CD1c-positive myeloid dendritic cell (primary cell): Measurements from ENCODE around the gene PLCH1.

Experiments
- DNase-seq: peaks from one replicate; pipeline ENCODE4 v3.0.0-alpha.2; 2016; ENCODE audit errors: extremely low spot score

The PLCH1 gene

GRCh38 chr3:155481591-155481990 lies 263.3 kb downstream of the PLCH1 start:
- DNase-seq: no peak

- DNase-seq: no peak
Observed at GRCh38 chr3:155481089-155481488, 263.8 kb downstream of the PLCH1 start.

GRCh38 chr3:155465664-155466063 lies 279.2 kb downstream of the PLCH1 start:
- no peak for DNase-seq

GRCh38 chr3:155462672-155463071 lies 282.2 kb downstream of the PLCH1 start:
- DNase-seq: no peak

- no peak for DNase-seq
Observed at GRCh38 chr3:155457591-155457990, 287.3 kb downstream of the PLCH1 start.

GRCh38 chr3:155455765-155456164 lies 289.1 kb downstream of the PLCH1 start:
- no peak for DNase-seq

- DNase-seq: no peak
Observed at GRCh38 chr3:155453512-155453911, 291.4 kb downstream of the PLCH1 start.

- no peak for DNase-seq
Observed at GRCh38 chr3:155449613-155450267, 295.1 kb downstream of the PLCH1 start.

- no peak for DNase-seq
Observed at GRCh38 chr3:155448531-155448930, 296.3 kb downstream of the PLCH1 start.

GRCh38 chr3:155446366-155446765 lies 298.5 kb downstream of the PLCH1 start:
- no peak for DNase-seq

GRCh38 chr3:155444771-155445170 lies 300.1 kb downstream of the PLCH1 start:
- DNase-seq: no peak

GRCh38 chr3:155443815-155444214 lies 301.1 kb downstream of the PLCH1 start:
- DNase-seq: no peak

GRCh38 chr3:155442072-155442471 lies 302.8 kb downstream of the PLCH1 start:
- DNase-seq: no peak

- DNase-seq: no peak
Observed at GRCh38 chr3:155441506-155441905, 303.4 kb downstream of the PLCH1 start.

- DNase-seq: no peak
Observed at GRCh38 chr3:155441026-155441425, 303.8 kb downstream of the PLCH1 start.

- no peak for DNase-seq
Observed at GRCh38 chr3:155435821-155436220, 309.1 kb downstream of the PLCH1 start.

GRCh38 chr3:155431856-155432570 lies 312.9 kb downstream of the PLCH1 start:
- no peak for DNase-seq

- DNase-seq: no peak
Observed at GRCh38 chr3:155428563-155428962, 316.3 kb downstream of the PLCH1 start.

GRCh38 chr3:155426524-155427230 lies 318.2 kb downstream of the PLCH1 start:
- no peak for DNase-seq

GRCh38 chr3:155425396-155425795 lies 319.5 kb downstream of the PLCH1 start:
- no peak for DNase-seq

GRCh38 chr3:155424323-155424710 lies 320.6 kb downstream of the PLCH1 start:
- no peak for DNase-seq

- DNase-seq: no peak
Observed at GRCh38 chr3:155423526-155424322, 321.1 kb downstream of the PLCH1 start.
